Esophagus squamous epithelium (tissue), 5 donors: Measurements from ENCODE around the gene SYT3. TPM values are rescaled to one million over a fixed set of nuclear protein-coding genes. Genes with fewer than 3 reads are reported as not detected.
"Not testable (repeated sequence)": the region's sequence is repeated elsewhere in the genome, so short reads cannot be mapped to it uniquely, and the experiment has no call there.

Source experiments
- DNase-seq: peaks from one replicate; lab custom pipeline; 2025; lab: John Stamatoyannopoulos, UW
- H3K27ac ChIP-seq, 4 donors: fragments of 200-600 bp; sonication (generic); one replicate each; pipeline ENCODE4 v1.5.1; 2016 to 2019; ENCODE audit warnings: mild to moderate bottlenecking in 1 of 4
- H3K27me3 ChIP-seq, 4 donors: fragments of 200-600 bp; sonication (generic); 1 replicate in 3 of 4; 2 replicates in 1 of 4; pipeline versions ENCODE4 v1.5.1 to v1.6.0; 2017 to 2021; ENCODE audit warnings: antibody characterized with exemption in 1 of 4
- H3K36me3 ChIP-seq, 3 donors: fragments of 200-600 bp; sonication (generic); one replicate each; pipeline ENCODE4 v1.5.1; 2016 to 2019
- H3K4me1 ChIP-seq, 3 donors: fragments of 200-600 bp; sonication (generic); one replicate each; pipeline ENCODE4 v1.5.1; 2017 to 2019
- H3K4me3 ChIP-seq, 4 donors: fragments of 200-600 bp; sonication (generic); 1 replicate in 3 of 4; 2 replicates in 1 of 4; pipeline ENCODE4 v1.5.1; 2016 to 2019; ENCODE audit warnings: mild to moderate bottlenecking in 2 of 4, moderate library complexity in 1 of 4
- H3K9me3 ChIP-seq, 3 donors: fragments of 200-600 bp; sonication (generic); one replicate each; pipeline ENCODE4 v1.5.1; 2016 to 2019
- POLR2A ChIP-seq, 4 donors: fragments of 450-650 bp; IDR thresholded peaks; one replicate each; pipeline ENCODE4 v1.6.1; 2017; ENCODE audit warnings: antibody characterized with exemption in 4 of 4, mild to moderate bottlenecking in 4 of 4, moderate library complexity in 3 of 4
- WGBS, 2 donors: methylation state at CpG; one replicate each; pipeline ENCODE4 v1.1.5; 2018; 5-methylcytosine and 5-hydroxymethylcytosine counted together
- intact Hi-C: fragments of 100-400 bp; cut with DNase I; formaldehyde crosslinking; loops from one replicate; pipeline ENCODE4 v1.15.0; 2022
- total RNA-seq, 4 donors: library from RNA; depleted of rRNA; stranded (reverse); fragments of >200 nt; gene quantifications; one replicate each; pipeline ENCODE4 v1.1.0, GENCODE V29; 2016
- TF ChIP-seq, protein P1 (sequence below), 6 experiments: fragments of 450-650 bp in 4 of 6; fragments of 200-600 bp in 2 of 6; sonication (generic) in 2 of 6; IDR thresholded peaks; one replicate each; pipeline ENCODE4 v1.5.1; 2016 to 2019; ENCODE audit warnings: antibody characterized with exemption in 6 of 6, mild to moderate bottlenecking in 4 of 6, moderate library complexity in 4 of 6
- donor health status: DM: yes; HTN: yes; CAD: no.

SYT3 gene
- total RNA-seq, 4 donors from 2014 or later: 0.53 to 2.2 TPM; not detected in 2

GRCh38 chr19:50607388-50607787 lies 32.3 kb downstream of the SYT3 start:
- Histone ChIP-seq H3K27me3 (peaks cover 0 to 62% (median 0%) of the 10 kb centered on the region in 4 donors), H3K4me3 (no peak overlapping the region), H3K4me1 (peaks cover 0 to 15% (median 0%) of the 10 kb centered on the region in 3 donors), H3K9me3 (peaks cover 0 to 8% (median 0%) of the 10 kb centered on the region in 3 donors), H3K36me3 (no peaks in the 10 kb centered on the region), H3K27ac (no peak overlapping the region)
- TF ChIP-seq, protein P1, sequence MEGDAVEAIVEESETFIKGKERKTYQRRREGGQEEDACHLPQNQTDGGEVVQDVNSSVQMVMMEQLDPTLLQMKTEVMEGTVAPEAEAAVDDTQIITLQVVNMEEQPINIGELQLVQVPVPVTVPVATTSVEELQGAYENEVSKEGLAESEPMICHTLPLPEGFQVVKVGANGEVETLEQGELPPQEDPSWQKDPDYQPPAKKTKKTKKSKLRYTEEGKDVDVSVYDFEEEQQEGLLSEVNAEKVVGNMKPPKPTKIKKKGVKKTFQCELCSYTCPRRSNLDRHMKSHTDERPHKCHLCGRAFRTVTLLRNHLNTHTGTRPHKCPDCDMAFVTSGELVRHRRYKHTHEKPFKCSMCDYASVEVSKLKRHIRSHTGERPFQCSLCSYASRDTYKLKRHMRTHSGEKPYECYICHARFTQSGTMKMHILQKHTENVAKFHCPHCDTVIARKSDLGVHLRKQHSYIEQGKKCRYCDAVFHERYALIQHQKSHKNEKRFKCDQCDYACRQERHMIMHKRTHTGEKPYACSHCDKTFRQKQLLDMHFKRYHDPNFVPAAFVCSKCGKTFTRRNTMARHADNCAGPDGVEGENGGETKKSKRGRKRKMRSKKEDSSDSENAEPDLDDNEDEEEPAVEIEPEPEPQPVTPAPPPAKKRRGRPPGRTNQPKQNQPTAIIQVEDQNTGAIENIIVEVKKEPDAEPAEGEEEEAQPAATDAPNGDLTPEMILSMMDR (IDR thresholded peaks at IDR 0.05): no peak
- no peak for TF ChIP-seq POLR2A (IDR thresholded peaks at IDR 0.05)
- intact Hi-C loops: no loop called here
- no peak for DNase-seq
- WGBS, 2 donors: 67 to 68% methylated on average over 19 to 20 of the region's 20 CpGs

GRCh38 chr19:50606059-50606836 lies 33.4 kb downstream of the SYT3 start:
- peaks cover 0 to 15% (median 0%) of the 10 kb centered on the region in 3 donors for H3K4me1 ChIP-seq
- H3K27ac ChIP-seq, H3K36me3 ChIP-seq, H3K9me3 ChIP-seq, H3K4me3 ChIP-seq, intact Hi-C loops, DNase-seq: not testable (repeated sequence)
- H3K27me3 ChIP-seq: peaks cover 0 to 65% (median 0%) of the 10 kb centered on the region in 4 donors
- WGBS, 2 donors: 51 to 54% methylated on average over 4 to 34 of the region's 58 CpGs

DNA sequence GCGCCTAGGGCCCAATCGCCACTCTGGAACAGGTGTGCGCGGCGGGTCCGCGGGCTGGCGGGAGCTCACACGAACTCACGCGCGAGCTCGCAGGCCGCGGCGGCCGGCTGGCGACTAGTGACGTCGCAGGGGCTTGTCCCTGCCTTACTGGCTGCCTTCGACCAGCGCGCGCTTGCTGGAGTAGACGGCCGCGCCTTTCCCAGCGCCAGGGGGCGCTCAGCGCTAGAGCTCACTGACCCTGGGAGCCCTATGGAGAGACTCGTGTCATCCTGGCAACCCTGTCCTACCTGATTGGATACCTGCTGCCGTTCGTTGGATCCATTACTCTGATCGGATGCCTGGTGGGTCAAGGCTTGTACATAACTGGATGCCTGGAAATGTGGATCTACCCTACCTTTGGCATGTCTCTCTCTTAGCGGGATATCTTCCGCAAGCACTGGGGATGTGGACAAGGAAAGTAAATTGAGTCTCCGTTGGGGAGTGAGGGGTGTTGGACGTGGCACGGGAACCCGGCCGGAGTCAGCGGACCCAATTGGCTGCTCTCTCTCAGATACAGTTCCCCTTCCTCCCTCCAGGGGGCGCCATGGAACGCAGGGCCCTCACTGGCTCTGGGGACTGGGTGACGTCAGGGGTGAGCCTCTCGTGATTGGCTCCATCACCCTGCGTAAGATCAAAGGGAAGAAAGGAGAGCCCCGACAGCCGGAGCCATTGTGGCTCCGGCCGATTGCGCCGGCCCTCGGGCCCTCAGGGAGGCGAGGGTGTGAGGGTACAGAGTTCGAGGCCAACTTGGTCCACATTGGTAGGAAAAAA lies 35.2 kb downstream of the SYT3 start:
- WGBS, 2 donors: 43 to 80% methylated on average over 12 to 40 of the region's 56 CpGs
- not testable (repeated sequence) for H3K9me3 ChIP-seq, H3K4me3 ChIP-seq, H3K27ac ChIP-seq, H3K36me3 ChIP-seq, DNase-seq
- peaks cover 0 to 77% (median 0%) of the 10 kb centered on the region in 4 donors for H3K27me3 ChIP-seq
- H3K4me1 ChIP-seq: peaks cover 0 to 15% (median 0%) of the 10 kb centered on the region in 3 donors
- intact Hi-C loops: loop anchor here (5.0 kb wide), 1 partner anchor 178 kb away; no protein-coding TSS in a partner anchor

DNA sequence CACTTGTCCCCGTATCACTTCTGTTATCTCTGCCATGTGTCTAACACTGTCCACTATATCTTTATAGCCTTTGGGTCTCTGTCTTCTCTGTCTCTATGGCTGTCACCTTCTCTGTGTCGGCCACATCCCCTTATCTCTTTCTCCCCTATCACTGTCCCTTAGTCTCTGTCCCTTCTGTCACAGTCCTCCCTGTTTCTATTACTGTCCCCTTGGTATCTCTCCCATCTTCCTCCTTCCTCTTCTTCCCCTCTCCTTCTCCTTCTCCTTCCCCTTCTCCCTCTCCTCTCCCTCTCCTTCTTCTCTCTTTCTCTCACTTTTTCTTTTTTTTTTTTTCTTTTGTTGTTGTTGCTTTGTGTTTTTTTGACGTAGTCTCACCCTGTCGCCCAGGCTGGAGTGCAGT lies 36.7 kb downstream of the SYT3 start:
- Histone ChIP-seq H3K4me3 (no peak overlapping the region), H3K27me3 (peaks cover 0 to 73% (median 0%) of the 10 kb centered on the region in 4 donors), H3K27ac (no peak overlapping the region), H3K4me1 (peaks cover 0 to 11% (median 0%) of the 10 kb centered on the region in 3 donors), H3K36me3 (no peaks in the 10 kb centered on the region), H3K9me3 (peaks cover 0 to under 1% (median 0%) of the 10 kb centered on the region in 3 donors)
- intact Hi-C loops: loop anchor here (5.0 kb wide), 1 partner anchor 179 kb away; no protein-coding TSS in a partner anchor
- TF ChIP-seq, protein P1 (IDR thresholded peaks at IDR 0.05): no peak
- no peak for TF ChIP-seq POLR2A (IDR thresholded peaks at IDR 0.05)
- DNase-seq: no peak
- 60 to 83% methylated on average over 4 of the region's 4 CpGs for WGBS, 2 donors

DNA sequence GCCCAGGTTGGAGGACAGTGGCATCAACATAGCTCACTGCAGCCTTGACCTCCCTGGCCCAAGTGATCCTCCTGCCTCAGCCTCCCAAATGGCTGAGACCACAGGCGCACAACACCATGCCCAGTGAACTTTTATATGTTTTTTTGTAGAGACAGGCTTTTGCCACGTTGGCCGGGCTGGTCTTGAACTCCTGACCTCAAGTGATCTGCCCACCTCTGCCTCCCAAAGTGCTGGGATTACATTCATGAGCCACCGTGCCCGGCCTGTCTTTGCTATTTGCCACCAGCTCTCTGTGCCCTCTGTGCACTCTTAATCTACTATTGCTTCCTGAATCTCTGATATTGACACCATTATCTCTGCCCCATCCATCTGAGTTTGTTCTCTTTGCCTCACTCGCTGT lies 37.2 kb downstream of the SYT3 start:
- TF ChIP-seq, protein P1 (IDR thresholded peaks at IDR 0.05): no peak
- TF ChIP-seq POLR2A (IDR thresholded peaks at IDR 0.05): no peak
- intact Hi-C loops: loop anchor here (5.0 kb wide), 1 partner anchor 180 kb away; no protein-coding TSS in a partner anchor
- no peak overlapping the region for H3K4me3 ChIP-seq
- no peaks in the 10 kb centered on the region for H3K9me3 ChIP-seq
- 85 to 86% methylated on average over 6 of the region's 6 CpGs for WGBS, 2 donors
- H3K27ac ChIP-seq: no peak overlapping the region
- H3K4me1 ChIP-seq: peaks cover 0 to 6% (median 0%) of the 10 kb centered on the region in 3 donors
- H3K27me3 ChIP-seq: peaks cover 0 to 68% (median 0%) of the 10 kb centered on the region in 4 donors
- H3K36me3 ChIP-seq: no peaks in the 10 kb centered on the region
- no peak for DNase-seq
